K562 (cell line): ENCODE measurements around the gene FBXO28. TPM values are rescaled to one million over a fixed set of nuclear protein-coding genes. Genes with fewer than 3 reads are reported as not detected.

Experiments used
- ATAC-seq: fragments of 200-7000 bp; cut with Tn5 transposase; 3 replicates; pipeline ENCODE4 v1.9.1; 2020; ENCODE audit warnings: moderate library complexity
- BruUV-seq: library from RNA; stranded (reverse); fragments of 400-500 nt; replicated peaks from 2 replicates; lab custom pipeline; 2021; lab: Mats Ljungman, UMichigan
- CTCF ChIA-PET: fragments of 300-600 bp; formaldehyde crosslinking; extraction: SDS; loops from one replicate; lab custom pipeline; 2021; ENCODE audit warnings: low intra/inter-chr PET ratio; lab: Yijun Ruan, JAX
- POLR2A ChIA-PET: fragments of 300-600, 350-650 bp; sonication (Branson Sonifier 250); formaldehyde crosslinking; extraction: SDS; loops from one replicate; lab custom pipeline; 2021; ENCODE audit warnings: antibody characterized with exemption, inconsistent platforms; lab: Yijun Ruan, JAX
- DNase-seq, 4 experiments: peaks; one replicate each; pipeline versions ENCODE4 v3.0.0 to v3.0.0-alpha.2; 2011 to 2018; ENCODE audit warnings: low spot score in 3 of 4, mixed read lengths in 3 of 4; ENCODE audit errors: extremely low read depth in 1 of 4
- FAIRE-seq: peaks from 2 replicates; lab custom pipeline; 2011; peaks lifted over from hg19 to GRCh38; lab: Jason Lieb, UNC
- H2AFZ ChIP-seq: 2 replicates; pipeline ENCODE4 v1.6.0; 2011; ENCODE audit warnings: low read depth, low read length, control low read depth, inconsistent platforms
- H3K27ac ChIP-seq: fragments of 200-600 bp; 3 replicates; pipeline ENCODE4 v1.8.0; 2011; ENCODE audit warnings: low read depth, mild to moderate bottlenecking, control low read depth, inconsistent platforms, low read length, moderate library complexity, mixed read lengths; ENCODE audit errors: extremely low read depth
- H3K27me3 ChIP-seq, 2 experiments: fragments of 300-600 bp in 1 of 2; 2 replicates in 1 of 2; 3 replicates in 1 of 2; pipeline versions ENCODE4 v1.6.0 to v1.8.0; 2011; ENCODE audit warnings: inconsistent platforms in 2 of 2, low read length in 2 of 2, mild to moderate bottlenecking in 1 of 2, mixed read lengths in 1 of 2, moderate library complexity in 1 of 2; ENCODE audit not compliant: control insufficient read depth in 2 of 2, insufficient read depth in 2 of 2
- H3K36me3 ChIP-seq: fragments of 300-600 bp; 3 replicates; pipeline ENCODE4 v1.8.0; 2011; ENCODE audit warnings: mild to moderate bottlenecking, low read length, inconsistent platforms; ENCODE audit not compliant: control insufficient read depth, insufficient read depth
- H3K4me1 ChIP-seq, 2 experiments: fragments of 200-600 bp in 1 of 2; replicated peaks in 1 of 2; 2 replicates in 1 of 2; 3 replicates in 1 of 2; pipeline versions ENCODE4 v1.5.1 to v1.8.0; 2011; ENCODE audit warnings: inconsistent platforms in 2 of 2, low read length in 2 of 2, mild to moderate bottlenecking in 1 of 2, mixed read lengths in 1 of 2, moderate library complexity in 1 of 2; ENCODE audit not compliant: control insufficient read depth in 2 of 2, insufficient read depth in 2 of 2
- H3K4me2 ChIP-seq: 2 replicates; pipeline ENCODE4 v1.6.1; 2011; ENCODE audit warnings: low read length, control low read depth, inconsistent platforms, mixed read lengths; ENCODE audit not compliant: insufficient read depth
- H3K4me3 ChIP-seq: fragments of 200-600 bp; sonication (generic), shearing (Covaris generic); 2 replicates; pipeline ENCODE4 v1.5.1; 2016; ENCODE audit warnings: control low read depth, inconsistent platforms
- H3K79me2 ChIP-seq: fragments of 200-600 bp; 3 replicates; pipeline ENCODE4 v1.8.0; 2011; ENCODE audit warnings: low read length, inconsistent platforms; ENCODE audit not compliant: control insufficient read depth, insufficient read depth
- H3K9ac ChIP-seq, 2 experiments: 2 replicates each; pipeline versions ENCODE4 v1.6.0 to v1.6.1; 2011; ENCODE audit warnings: low read depth in 2 of 2, low read length in 2 of 2, control low read depth in 1 of 2, inconsistent platforms in 1 of 2, mild to moderate bottlenecking in 1 of 2, mixed read lengths in 1 of 2; ENCODE audit not compliant: insufficient read depth in 1 of 2
- H3K9me1 ChIP-seq: one replicate; pipeline ENCODE4 v1.6.0; 2011; ENCODE audit warnings: inconsistent platforms, mild to moderate bottlenecking, low read length, moderate library complexity; ENCODE audit not compliant: control insufficient read depth, insufficient read depth
- H3K9me3 ChIP-seq: replicated peaks from 2 replicates; pipeline ENCODE4 v1.5.1; 2011; ENCODE audit warnings: low read depth, low read length, inconsistent platforms; ENCODE audit not compliant: control insufficient read depth, insufficient read depth
- H4K20me1 ChIP-seq: replicated peaks from 2 replicates; pipeline ENCODE4 v1.6.1; 2011; ENCODE audit warnings: low read length, inconsistent platforms, mixed read lengths; ENCODE audit not compliant: control insufficient read depth, insufficient read depth
- CHCHD3 ChIP-seq: fragments of 250-450 bp; sonication (Bioruptor Pico); IDR thresholded peaks from 2 replicates; pipeline ENCODE4 v2.1.2; 2022; ENCODE audit warnings: mild to moderate bottlenecking
- CREB1 ChIP-seq, 2 experiments: sonication (generic) in 1 of 2; formaldehyde crosslinking in 1 of 2; IDR thresholded peaks; 2 replicates each; pipeline versions ENCODE4 v1.6.1 to v1.8.0; 2012 to 2022; ENCODE audit warnings: inconsistent platforms in 1 of 2, mild to moderate bottlenecking in 1 of 2, missing genetic modification reagents in 1 of 2, moderate library complexity in 1 of 2
- HMGN3 ChIP-seq: IDR thresholded peaks from 2 replicates; pipeline ENCODE4 v1.6.1; 2011; ENCODE audit warnings: borderline replicate concordance, low read depth, mild to moderate bottlenecking, mixed read lengths, low read length; ENCODE audit not compliant: insufficient read length; ENCODE audit errors: extremely low read depth
- MIER1 ChIP-seq: fragments of 450-650 bp; IDR thresholded peaks from 2 replicates; pipeline ENCODE4 v1.6.1; 2016; ENCODE audit warnings: antibody characterized with exemption, mild to moderate bottlenecking, low read depth
- TFE3 ChIP-seq: fragments of 450-650 bp; formaldehyde crosslinking; IDR thresholded peaks from 2 replicates; pipeline ENCODE4 v1.4.0; 2020; ENCODE audit warnings: mild to moderate bottlenecking, mixed read lengths
- WGBS: fragments of 100-300 bp; shearing (Covaris generic); methylation state at CpG from one replicate; pipeline ENCODE4 v1.1.6; 2016; ENCODE audit warnings: low coverage, mixed read lengths; ENCODE audit not compliant: insufficient coverage; ENCODE audit errors: missing lambda C conversion rate; 5-methylcytosine and 5-hydroxymethylcytosine counted together
- in situ Hi-C: fragments of 300-500 bp; cut with MboI; formaldehyde crosslinking; loops from 4 replicates; pipeline ENCODE4 v1.15.0; 2018; ENCODE audit warnings: inconsistent platforms, mixed read lengths
- intact Hi-C: fragments of 100-400 bp; cut with micrococcal nuclease; formaldehyde crosslinking; loops from 2 replicates; pipeline ENCODE4 v1.14.2; 2022
- polyA plus RNA-seq, 8 experiments: library from polyadenylated mRNA; depleted of rRNA in 4 of 8; stranded (reverse) in 5 of 8; unstranded in 3 of 8; fragments of >200 nt; fragmentation: Nextera tagmentation in 2 of 8; fragmentation: Illumina TruSeq in 1 of 8; extraction: Ambion mirVana in 2 of 8; extraction: Trizol in 1 of 8; gene quantifications; 2 replicates each; pipeline versions ENCODE4 v1.2.1 to v1.2.3, GENCODE V29; 2011 to 2014; ENCODE audit warnings: inconsistent platforms in 1 of 8, missing spikeins in 1 of 8
- total RNA-seq, 7 experiments: library from RNA; depleted of rRNA in 6 of 7; stranded (reverse); fragments of >200 nt in 6 of 7; fragmentation: Illumina TruSeq in 2 of 7; extraction: Trizol in 2 of 7; gene quantifications; 2 replicates each; pipeline versions ENCODE4 v1.2.1 to v1.2.3, GENCODE V29; 2011 to 2021; ENCODE audit warnings: low replicate concordance in 1 of 7

Gene FBXO28
- total and polyA plus RNA-seq, 9 of the 15 experiments (the other 6 are each of a cell fraction or from before 2014, with no cell fraction given) = 4.1 to 34.8 (median 25.3) TPM

DNA sequence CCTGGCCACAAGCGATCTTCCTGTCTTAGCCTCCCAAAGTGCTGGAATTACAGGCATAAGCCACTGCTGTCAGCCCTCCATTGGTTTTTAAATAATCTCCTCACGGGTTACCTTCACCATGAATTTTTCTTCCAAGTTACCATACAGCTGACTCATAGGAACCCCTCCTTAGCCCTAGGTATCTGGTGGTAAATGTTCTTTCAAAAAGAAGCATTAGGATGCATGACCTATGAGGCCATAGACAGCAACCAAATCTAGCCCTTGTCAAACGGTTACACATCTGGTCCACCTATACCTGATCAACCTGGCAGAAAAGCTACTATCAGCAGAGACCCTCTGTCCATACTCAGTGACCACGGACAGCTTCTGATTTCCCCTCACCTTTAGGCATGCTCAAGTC, 56.4 kb downstream of the FBXO28 start:
- H3K9me3 ChIP-seq = peaks cover 3% of the 10 kb centered on the region; the same call in 1 of the 2 replicates
- FAIRE-seq (no peak), ATAC-seq (no peak; the same call in 2 of the 3 replicates), DNase-seq (no peak)
- no TSS peak for BruUV-seq
- no peak overlapping the region for H3K27ac ChIP-seq
- in situ Hi-C loops = no loop called here
- ChIA-PET POLR2A (interaction anchor here (0.9 to 2.1 kb wide), 2 partner anchors 9 to 12 kb away, joined by 3 to 9 read pairs; no protein-coding TSS in a partner anchor), CTCF (no interaction called here)
- H4K20me1 ChIP-seq = no peaks in the 10 kb centered on the region
- no peak overlapping the region for H2AFZ ChIP-seq
- intact Hi-C loops = no loop called here
- no peak overlapping the region for H3K4me2 ChIP-seq
- no peak overlapping the region for H3K4me3 ChIP-seq
- no peaks in the 10 kb centered on the region for H3K79me2 ChIP-seq
- H3K9ac ChIP-seq = no peak overlapping the region
- H3K27me3 ChIP-seq = no peaks in the 10 kb centered on the region
- no peaks in the 10 kb centered on the region for H3K36me3 ChIP-seq
- no peaks in the 10 kb centered on the region for H3K9me1 ChIP-seq
- TF ChIP-seq TFE3 (CRISPR knock-in tag) = no peak
- no peak for TF ChIP-seq CHCHD3 (CRISPR knock-in tag)
- no peak for TF ChIP-seq HMGN3
- TF ChIP-seq MIER1 = no peak
- no peak for TF ChIP-seq CREB1 (IDR thresholded peaks at IDR 0.05)
- no peak for TF ChIP-seq CREB1 (CRISPR knock-in tag; IDR thresholded peaks at IDR 0.05)
- no peaks in the 10 kb centered on the region; a peak in 1 of 5 replicates for H3K4me1 ChIP-seq
- WGBS = 50% methylated on average over 4 of the region's 4 CpGs
